K562 (cell line): Measurements from ENCODE around the gene SLC25A21. TPM values are rescaled to one million over a fixed set of nuclear protein-coding genes. Genes with fewer than 3 reads are reported as not detected.

Experiments
- FOXK2 ChIP-seq, 2 experiments: fragments of 450-650 bp; IDR thresholded peaks in 1 of 2; conservative IDR thresholded peaks in 1 of 2; 2 replicates each; pipeline ENCODE4 v1.6.1; 2016; ENCODE audit warnings: low read depth in 2 of 2, mild to moderate bottlenecking in 1 of 2
- GABPB1 ChIP-seq: sonication (generic); formaldehyde crosslinking; IDR thresholded peaks from 2 replicates; pipeline ENCODE4 v1.8.0; 2022; ENCODE audit warnings: mild to moderate bottlenecking, missing genetic modification reagents
- HLTF ChIP-seq: fragments of 450-650 bp; IDR thresholded peaks from 2 replicates; pipeline ENCODE4 v1.6.1; 2016
- HMG20B ChIP-seq: fragments of 250-450 bp; sonication (Bioruptor Pico); IDR thresholded peaks from 2 replicates; pipeline ENCODE4 v1.5.0; 2021; ENCODE audit warnings: mild to moderate bottlenecking
- POLR3A ChIP-seq: IDR thresholded peaks from 2 replicates; pipeline ENCODE4 v1.6.1; 2011; ENCODE audit warnings: borderline replicate concordance, mild to moderate bottlenecking, moderate library complexity; ENCODE audit not compliant: insufficient read length, insufficient read depth; ENCODE audit errors: extremely low read depth
- TARDBP ChIP-seq: fragments of 450-650 bp; IDR thresholded peaks from 2 replicates; pipeline ENCODE4 v1.6.1; 2016
- ZNF133 ChIP-seq: fragments of 250-450 bp; sonication (Bioruptor Pico); IDR thresholded peaks from 2 replicates; pipeline ENCODE4 v1.4.0; 2020; ENCODE audit warnings: mild to moderate bottlenecking
- ZNF778 ChIP-seq: fragments of 450-650 bp; formaldehyde crosslinking; IDR thresholded peaks from 2 replicates; pipeline ENCODE4 v1.4.0; 2020; ENCODE audit warnings: mild to moderate bottlenecking, moderate library complexity
- polyA plus RNA-seq, 8 experiments: library from polyadenylated mRNA; depleted of rRNA in 4 of 8; stranded (reverse) in 5 of 8; unstranded in 3 of 8; fragments of >200 nt; fragmentation: Nextera tagmentation in 2 of 8; fragmentation: Illumina TruSeq in 1 of 8; extraction: Ambion mirVana in 2 of 8; extraction: Trizol in 1 of 8; gene quantifications; 2 replicates each; pipeline versions ENCODE4 v1.2.1 to v1.2.3, GENCODE V29; 2011 to 2014; ENCODE audit warnings: inconsistent platforms in 1 of 8, missing spikeins in 1 of 8
- total RNA-seq, 7 experiments: library from RNA; depleted of rRNA in 6 of 7; stranded (reverse); fragments of >200 nt in 6 of 7; fragmentation: Illumina TruSeq in 2 of 7; extraction: Trizol in 2 of 7; gene quantifications; 2 replicates each; pipeline versions ENCODE4 v1.2.1 to v1.2.3, GENCODE V29; 2011 to 2021; ENCODE audit warnings: low replicate concordance in 1 of 7
- TF ChIP-seq, protein P1 (sequence below): fragments of 250-450 bp; sonication (Bioruptor Pico); IDR thresholded peaks from 2 replicates; pipeline ENCODE4 v1.8.0; 2021; ENCODE audit warnings: moderate library complexity, mild to moderate bottlenecking, inconsistent platforms
- TF ChIP-seq, protein P2 (sequence below): sonication (generic); formaldehyde crosslinking; IDR thresholded peaks from 2 replicates; pipeline ENCODE4 v1.8.1; 2023; ENCODE audit warnings: missing genetic modification reagents, mild to moderate bottlenecking, borderline replicate concordance

The SLC25A21 gene
- total and polyA plus RNA-seq, 9 of the 15 experiments (the other 6 are each of a cell fraction or from before 2014, with no cell fraction given): 15.2 to 46.7 (median 28.7) TPM

- no peak for TF ChIP-seq ZNF778 (CRISPR knock-in tag)
- TF ChIP-seq TARDBP: no peak
- TF ChIP-seq, protein P1, sequence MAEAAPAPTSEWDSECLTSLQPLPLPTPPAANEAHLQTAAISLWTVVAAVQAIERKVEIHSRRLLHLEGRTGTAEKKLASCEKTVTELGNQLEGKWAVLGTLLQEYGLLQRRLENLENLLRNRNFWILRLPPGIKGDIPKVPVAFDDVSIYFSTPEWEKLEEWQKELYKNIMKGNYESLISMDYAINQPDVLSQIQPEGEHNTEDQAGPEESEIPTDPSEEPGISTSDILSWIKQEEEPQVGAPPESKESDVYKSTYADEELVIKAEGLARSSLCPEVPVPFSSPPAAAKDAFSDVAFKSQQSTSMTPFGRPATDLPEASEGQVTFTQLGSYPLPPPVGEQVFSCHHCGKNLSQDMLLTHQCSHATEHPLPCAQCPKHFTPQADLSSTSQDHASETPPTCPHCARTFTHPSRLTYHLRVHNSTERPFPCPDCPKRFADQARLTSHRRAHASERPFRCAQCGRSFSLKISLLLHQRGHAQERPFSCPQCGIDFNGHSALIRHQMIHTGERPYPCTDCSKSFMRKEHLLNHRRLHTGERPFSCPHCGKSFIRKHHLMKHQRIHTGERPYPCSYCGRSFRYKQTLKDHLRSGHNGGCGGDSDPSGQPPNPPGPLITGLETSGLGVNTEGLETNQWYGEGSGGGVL (CRISPR knock-in tag): no peak
- TF ChIP-seq ZNF133 (CRISPR knock-in tag): no peak
- TF ChIP-seq, protein P2, sequence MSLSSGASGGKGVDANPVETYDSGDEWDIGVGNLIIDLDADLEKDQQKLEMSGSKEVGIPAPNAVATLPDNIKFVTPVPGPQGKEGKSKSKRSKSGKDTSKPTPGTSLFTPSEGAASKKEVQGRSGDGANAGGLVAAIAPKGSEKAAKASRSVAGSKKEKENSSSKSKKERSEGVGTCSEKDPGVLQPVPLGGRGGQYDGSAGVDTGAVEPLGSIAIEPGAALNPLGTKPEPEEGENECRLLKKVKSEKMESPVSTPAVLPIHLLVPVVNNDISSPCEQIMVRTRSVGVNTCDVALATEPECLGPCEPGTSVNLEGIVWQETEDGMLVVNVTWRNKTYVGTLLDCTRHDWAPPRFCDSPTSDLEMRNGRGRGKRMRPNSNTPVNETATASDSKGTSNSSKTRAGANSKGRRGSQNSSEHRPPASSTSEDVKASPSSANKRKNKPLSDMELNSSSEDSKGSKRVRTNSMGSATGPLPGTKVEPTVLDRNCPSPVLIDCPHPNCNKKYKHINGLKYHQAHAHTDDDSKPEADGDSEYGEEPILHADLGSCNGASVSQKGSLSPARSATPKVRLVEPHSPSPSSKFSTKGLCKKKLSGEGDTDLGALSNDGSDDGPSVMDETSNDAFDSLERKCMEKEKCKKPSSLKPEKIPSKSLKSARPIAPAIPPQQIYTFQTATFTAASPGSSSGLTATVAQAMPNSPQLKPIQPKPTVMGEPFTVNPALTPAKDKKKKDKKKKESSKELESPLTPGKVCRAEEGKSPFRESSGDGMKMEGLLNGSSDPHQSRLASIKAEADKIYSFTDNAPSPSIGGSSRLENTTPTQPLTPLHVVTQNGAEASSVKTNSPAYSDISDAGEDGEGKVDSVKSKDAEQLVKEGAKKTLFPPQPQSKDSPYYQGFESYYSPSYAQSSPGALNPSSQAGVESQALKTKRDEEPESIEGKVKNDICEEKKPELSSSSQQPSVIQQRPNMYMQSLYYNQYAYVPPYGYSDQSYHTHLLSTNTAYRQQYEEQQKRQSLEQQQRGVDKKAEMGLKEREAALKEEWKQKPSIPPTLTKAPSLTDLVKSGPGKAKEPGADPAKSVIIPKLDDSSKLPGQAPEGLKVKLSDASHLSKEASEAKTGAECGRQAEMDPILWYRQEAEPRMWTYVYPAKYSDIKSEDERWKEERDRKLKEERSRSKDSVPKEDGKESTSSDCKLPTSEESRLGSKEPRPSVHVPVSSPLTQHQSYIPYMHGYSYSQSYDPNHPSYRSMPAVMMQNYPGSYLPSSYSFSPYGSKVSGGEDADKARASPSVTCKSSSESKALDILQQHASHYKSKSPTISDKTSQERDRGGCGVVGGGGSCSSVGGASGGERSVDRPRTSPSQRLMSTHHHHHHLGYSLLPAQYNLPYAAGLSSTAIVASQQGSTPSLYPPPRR (CRISPR knock-in tag): no peak
- TF ChIP-seq HLTF: no peak
- no peak for TF ChIP-seq POLR3A
- TF ChIP-seq HMG20B: no peak
- peak; percentile 59; the same call in 1 of the 2 replicates for TF ChIP-seq GABPB1 (CRISPR knock-in tag)
- TF ChIP-seq FOXK2 (conservative IDR thresholded peaks at IDR 0.05 in 1 of 2, IDR thresholded peaks at IDR 0.05 in 1 of 2; ENCODE audit: low read depth in 2 of 2): no peak
Measured at GRCh38 chr14:36661506-36662257, 510.7 kb downstream of the SLC25A21 start, which contains the start of gene PAX9 (continued).
